Lower leg skin (tissue), 3 donors: ENCODE data around the gene PPM1B.

ENCODE experiments used
- CTCF ChIP-seq, 3 donors: fragments of 450-650 bp; IDR thresholded peaks; one replicate each; pipeline ENCODE4 v1.5.1; 2016; ENCODE audit warnings: antibody characterized with exemption in 3 of 3, mild to moderate bottlenecking in 3 of 3, moderate library complexity in 2 of 3
- POLR2A ChIP-seq, 2 donors: fragments of 450-650 bp; IDR thresholded peaks; one replicate each; pipeline ENCODE4 v1.6.1; 2016 to 2017; ENCODE audit warnings: antibody characterized with exemption in 2 of 2, mild to moderate bottlenecking in 1 of 2, moderate library complexity in 1 of 2

GRCh38 chr2:44137048-44137447 lies 31.6 kb upstream of the PPM1B start:
- TF ChIP-seq CTCF (IDR thresholded peaks at IDR 0.05) (no peak), POLR2A (IDR thresholded peaks at IDR 0.05) (no peak)
